Thyroid gland (tissue), 4 donors: ENCODE measurements around the gene SLC17A7.

ENCODE experiments used
- POLR2A ChIP-seq, 2 donors: fragments of 450-650 bp; IDR thresholded peaks; one replicate each; pipeline ENCODE4 v1.6.1; 2017; ENCODE audit warnings: antibody characterized with exemption in 2 of 2, mild to moderate bottlenecking in 2 of 2, moderate library complexity in 1 of 2
- TF ChIP-seq, protein P1 (sequence below), 6 experiments: fragments of 200-600 bp in 3 of 6; fragments of 450-650 bp in 3 of 6; sonication (generic) in 3 of 6; IDR thresholded peaks; one replicate each; pipeline ENCODE4 v1.5.1; 2016 to 2019; ENCODE audit warnings: antibody characterized with exemption in 6 of 6, mild to moderate bottlenecking in 2 of 6, inconsistent platforms in 1 of 6, moderate library complexity in 1 of 6

DNA sequence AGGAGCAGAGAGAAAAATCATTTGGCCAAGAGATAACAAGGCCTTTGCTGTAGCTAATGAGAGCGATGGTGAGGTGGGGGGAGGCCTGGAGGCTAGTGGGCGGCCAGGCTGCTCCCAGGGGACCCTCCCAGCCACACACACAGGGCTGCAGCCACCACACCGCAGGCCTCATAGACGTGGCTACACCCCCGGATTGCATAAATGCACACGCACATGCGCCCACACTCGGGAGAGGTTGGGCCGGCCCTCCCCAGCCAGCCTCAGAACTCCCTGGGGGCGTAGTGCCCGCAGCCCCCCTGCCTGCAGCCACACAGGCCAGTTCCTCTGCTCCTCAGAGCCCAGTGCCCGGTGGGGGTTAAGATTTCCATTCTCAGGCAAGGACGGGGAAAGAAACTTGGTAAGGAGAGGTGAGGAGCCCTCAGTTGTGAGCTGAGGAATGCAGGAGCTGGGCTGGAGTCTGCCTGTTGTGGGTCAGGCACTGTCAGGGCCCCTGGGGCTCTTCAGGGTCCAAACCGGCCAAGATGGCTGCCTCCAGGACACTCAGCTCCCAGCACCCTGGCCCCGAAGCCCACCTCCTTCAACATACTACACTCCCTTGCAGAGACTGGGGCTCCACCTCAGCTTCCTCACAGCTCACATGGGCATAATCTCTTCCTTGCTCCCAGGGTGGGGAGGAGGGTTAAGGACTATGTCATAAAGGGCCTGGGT lies 26.1 kb downstream of the SLC17A7 start:
- TF ChIP-seq, protein P1, sequence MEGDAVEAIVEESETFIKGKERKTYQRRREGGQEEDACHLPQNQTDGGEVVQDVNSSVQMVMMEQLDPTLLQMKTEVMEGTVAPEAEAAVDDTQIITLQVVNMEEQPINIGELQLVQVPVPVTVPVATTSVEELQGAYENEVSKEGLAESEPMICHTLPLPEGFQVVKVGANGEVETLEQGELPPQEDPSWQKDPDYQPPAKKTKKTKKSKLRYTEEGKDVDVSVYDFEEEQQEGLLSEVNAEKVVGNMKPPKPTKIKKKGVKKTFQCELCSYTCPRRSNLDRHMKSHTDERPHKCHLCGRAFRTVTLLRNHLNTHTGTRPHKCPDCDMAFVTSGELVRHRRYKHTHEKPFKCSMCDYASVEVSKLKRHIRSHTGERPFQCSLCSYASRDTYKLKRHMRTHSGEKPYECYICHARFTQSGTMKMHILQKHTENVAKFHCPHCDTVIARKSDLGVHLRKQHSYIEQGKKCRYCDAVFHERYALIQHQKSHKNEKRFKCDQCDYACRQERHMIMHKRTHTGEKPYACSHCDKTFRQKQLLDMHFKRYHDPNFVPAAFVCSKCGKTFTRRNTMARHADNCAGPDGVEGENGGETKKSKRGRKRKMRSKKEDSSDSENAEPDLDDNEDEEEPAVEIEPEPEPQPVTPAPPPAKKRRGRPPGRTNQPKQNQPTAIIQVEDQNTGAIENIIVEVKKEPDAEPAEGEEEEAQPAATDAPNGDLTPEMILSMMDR (IDR thresholded peaks at IDR 0.05), result no peak
- no peak for TF ChIP-seq POLR2A (IDR thresholded peaks at IDR 0.05)
